ENCODE measurements around the gene ZNF12.
"Not testable (repeated sequence)": the region's sequence is repeated elsewhere in the genome, so short reads cannot be mapped to it uniquely, and the experiment has no call there.

Gene ZNF12

GRCh38 chr7:6714360-6714759 lies 7.6 kb upstream of the ZNF12 start:
- DNase-seq: no peak

GRCh38 chr7:6709808-6710207 lies 3.1 kb upstream of the ZNF12 start:
- DNase-seq: no peak
- no peak for TF ChIP-seq POLR2A (IDR thresholded peaks at IDR 0.05; ENCODE audit: low read length)
- TF ChIP-seq GATA1 (IDR thresholded peaks at IDR 0.05; ENCODE audit: low read depth, low read length): no peak

More at GRCh38 chr7:6714360-6714759, 7.6 kb upstream of the ZNF12 start:
- TF ChIP-seq GATA1 (IDR thresholded peaks at IDR 0.05; ENCODE audit: low read depth, low read length): no peak
- TF ChIP-seq POLR2A (IDR thresholded peaks at IDR 0.05; ENCODE audit: low read length): no peak

- no peak for DNase-seq
- TF ChIP-seq POLR2A (IDR thresholded peaks at IDR 0.05; ENCODE audit: low read length): no peak
- no peak for TF ChIP-seq GATA1 (IDR thresholded peaks at IDR 0.05; ENCODE audit: low read depth, low read length)
Observed at GRCh38 chr7:6708304-6708703, 1.6 kb upstream of the ZNF12 start.

GRCh38 chr7:6705959-6706665 lies 635 bp downstream of the ZNF12 start:
- TF ChIP-seq POLR2A (IDR thresholded peaks at IDR 0.05; ENCODE audit: low read length): no peak
- no peak for TF ChIP-seq GATA1 (IDR thresholded peaks at IDR 0.05; ENCODE audit: low read depth, low read length)
- peak; percentile 75 to 84 for DNase-seq

- no peak for TF ChIP-seq POLR2A (IDR thresholded peaks at IDR 0.05; ENCODE audit: low read length)
- no peak for TF ChIP-seq GATA1 (IDR thresholded peaks at IDR 0.05; ENCODE audit: low read depth, low read length)
- DNase-seq: no peak
Observed at GRCh38 chr7:6701860-6702259, 4.9 kb downstream of the ZNF12 start.

- no peak for DNase-seq
- TF ChIP-seq GATA1 (IDR thresholded peaks at IDR 0.05; ENCODE audit: low read depth, low read length) (no peak), POLR2A (IDR thresholded peaks at IDR 0.05; ENCODE audit: low read length) (no peak)
Observed at GRCh38 chr7:6700793-6701192, 6.0 kb downstream of the ZNF12 start.

- DNase-seq: peak; percentile 40 to 57
- TF ChIP-seq POLR2A (IDR thresholded peaks at IDR 0.05; ENCODE audit: low read length) (no peak), GATA1 (IDR thresholded peaks at IDR 0.05; ENCODE audit: low read depth, low read length) (no peak)
Observed at GRCh38 chr7:6691609-6692106, 15.1 kb downstream of the ZNF12 start.

GRCh38 chr7:6691103-6691502 lies 15.6 kb downstream of the ZNF12 start:
- TF ChIP-seq POLR2A (IDR thresholded peaks at IDR 0.05; ENCODE audit: low read length) (no peak), GATA1 (IDR thresholded peaks at IDR 0.05; ENCODE audit: low read depth, low read length) (no peak)
- DNase-seq: peak in 1 of 2 experiments; percentile 40

GRCh38 chr7:6680146-6680545 lies 26.6 kb downstream of the ZNF12 start:
- no peak for TF ChIP-seq GATA1 (IDR thresholded peaks at IDR 0.05; ENCODE audit: low read depth, low read length)
- no peak for TF ChIP-seq POLR2A (IDR thresholded peaks at IDR 0.05; ENCODE audit: low read length)
- no peak for DNase-seq

- no peak for TF ChIP-seq GATA1 (IDR thresholded peaks at IDR 0.05; ENCODE audit: low read depth, low read length)
- TF ChIP-seq POLR2A (IDR thresholded peaks at IDR 0.05; ENCODE audit: low read length): no peak
- DNase-seq: peak; percentile 19 to 23
Observed at GRCh38 chr7:6675807-6676405, 30.8 kb downstream of the ZNF12 start.

- DNase-seq: not testable (repeated sequence)
Observed at GRCh38 chr7:6670851-6671250, 35.9 kb downstream of the ZNF12 start.

GRCh38 chr7:6658618-6659345 lies 48.0 kb downstream of the ZNF12 start:
- no peak for DNase-seq
- no peak for TF ChIP-seq GATA1 (IDR thresholded peaks at IDR 0.05; ENCODE audit: low read depth, low read length)
- no peak for TF ChIP-seq POLR2A (IDR thresholded peaks at IDR 0.05; ENCODE audit: low read length)

- TF ChIP-seq POLR2A (IDR thresholded peaks at IDR 0.05; ENCODE audit: low read length): no peak
- no peak for TF ChIP-seq GATA1 (IDR thresholded peaks at IDR 0.05; ENCODE audit: low read depth, low read length)
Observed at GRCh38 chr7:6656413-6656812, 50.3 kb downstream of the ZNF12 start.

GRCh38 chr7:6655636-6656385 lies 50.9 kb downstream of the ZNF12 start:
- no peak for DNase-seq
- TF ChIP-seq GATA1 (IDR thresholded peaks at IDR 0.05; ENCODE audit: low read depth, low read length): no peak
- TF ChIP-seq POLR2A (IDR thresholded peaks at IDR 0.05; ENCODE audit: low read length): no peak

More at GRCh38 chr7:6656413-6656812, 50.3 kb downstream of the ZNF12 start:
- no peak for DNase-seq

All from erythroblast (primary cell).